ENCODE results near the gene LTBP1. TPM values are rescaled to one million over a fixed set of nuclear protein-coding genes. Genes with fewer than 3 reads are reported as not detected.

Gene LTBP1
- total RNA-seq, 1 experiment from 2014 or later = 11.8 TPM

GRCh38 chr2:33304032-33304864, 357.5 kb downstream of the LTBP1 start:
- Histone ChIP-seq H3K79me2 (ENCODE audit: low read length) (no peaks in the 10 kb centered on the region), H3K9me2 (replicated peaks; ENCODE audit: insufficient read depth, low read length) (no peaks in the 10 kb centered on the region), H3K4me2 (ENCODE audit: low read depth, low read length, poor library complexity, severe bottlenecking) (no peak overlapping the region), H2AFZ (ENCODE audit: low read length) (no peak overlapping the region), H3K9ac (ENCODE audit: low read length) (no peak overlapping the region), H3K27ac (ENCODE audit: low read length) (no peak overlapping the region), H4K20me1 (ENCODE audit: insufficient read depth, low read depth, low read length) (no peaks in the 10 kb centered on the region), H3K36me3 (ENCODE audit: insufficient read depth, low read length) (no peaks in the 10 kb centered on the region), H3K4me1 (ENCODE audit: low read length) (no peaks in the 10 kb centered on the region), H3K4me3 (ENCODE audit: low read length) (no peak overlapping the region), H3K27me3 (ENCODE audit: low read length) (no peaks in the 10 kb centered on the region), H3K9me3 (ENCODE audit: low read length) (no peaks in the 10 kb centered on the region)
- no peak for DNase-seq

GRCh38 chr2:33307659-33308270, 361.0 kb downstream of the LTBP1 start:
- Histone ChIP-seq H3K4me2 (ENCODE audit: low read depth, low read length, poor library complexity, severe bottlenecking) (no peak overlapping the region), H3K4me1 (ENCODE audit: low read length) (no peaks in the 10 kb centered on the region), H3K9me2 (replicated peaks; ENCODE audit: insufficient read depth, low read length) (no peaks in the 10 kb centered on the region), H3K79me2 (ENCODE audit: low read length) (no peaks in the 10 kb centered on the region), H4K20me1 (ENCODE audit: insufficient read depth, low read depth, low read length) (no peaks in the 10 kb centered on the region), H3K27me3 (ENCODE audit: low read length) (no peaks in the 10 kb centered on the region), H2AFZ (ENCODE audit: low read length) (no peak overlapping the region), H3K4me3 (ENCODE audit: low read length) (no peak overlapping the region), H3K36me3 (ENCODE audit: insufficient read depth, low read length) (no peaks in the 10 kb centered on the region), H3K27ac (ENCODE audit: low read length) (no peak overlapping the region), H3K9me3 (ENCODE audit: low read length) (no peaks in the 10 kb centered on the region), H3K9ac (ENCODE audit: low read length) (no peak overlapping the region)
- DNase-seq = no peak

- no peaks in the 10 kb centered on the region for H3K36me3 ChIP-seq (ENCODE audit: insufficient read depth, low read length)
- H3K79me2 ChIP-seq (ENCODE audit: low read length) = no peaks in the 10 kb centered on the region
- no peak overlapping the region for H3K27ac ChIP-seq (ENCODE audit: low read length)
- H3K27me3 ChIP-seq (ENCODE audit: low read length) = no peaks in the 10 kb centered on the region
- DNase-seq = no peak
- H4K20me1 ChIP-seq (ENCODE audit: insufficient read depth, low read depth, low read length) = no peaks in the 10 kb centered on the region
- H2AFZ ChIP-seq (ENCODE audit: low read length) = no peak overlapping the region
- no peak overlapping the region for H3K9ac ChIP-seq (ENCODE audit: low read length)
- H3K4me2 ChIP-seq (ENCODE audit: low read depth, low read length, poor library complexity, severe bottlenecking) = no peak overlapping the region
- no peaks in the 10 kb centered on the region for H3K4me1 ChIP-seq (ENCODE audit: low read length)
- no peak overlapping the region for H3K4me3 ChIP-seq (ENCODE audit: low read length)
- no peaks in the 10 kb centered on the region for H3K9me2 ChIP-seq (replicated peaks; ENCODE audit: insufficient read depth, low read length)
- no peaks in the 10 kb centered on the region for H3K9me3 ChIP-seq (ENCODE audit: low read length)
Observed at GRCh38 chr2:33312355-33312754, 365.6 kb downstream of the LTBP1 start.

- Histone ChIP-seq H3K4me2 (ENCODE audit: low read depth, low read length, poor library complexity, severe bottlenecking) (no peak overlapping the region), H3K4me1 (ENCODE audit: low read length) (no peaks in the 10 kb centered on the region), H3K9me3 (ENCODE audit: low read length) (no peaks in the 10 kb centered on the region), H3K9me2 (replicated peaks; ENCODE audit: insufficient read depth, low read length) (no peaks in the 10 kb centered on the region), H3K4me3 (ENCODE audit: low read length) (no peak overlapping the region), H3K27me3 (ENCODE audit: low read length) (no peaks in the 10 kb centered on the region), H3K36me3 (ENCODE audit: insufficient read depth, low read length) (no peaks in the 10 kb centered on the region), H3K9ac (ENCODE audit: low read length) (no peak overlapping the region), H3K27ac (ENCODE audit: low read length) (no peak overlapping the region), H2AFZ (ENCODE audit: low read length) (no peak overlapping the region), H4K20me1 (ENCODE audit: insufficient read depth, low read depth, low read length) (no peaks in the 10 kb centered on the region), H3K79me2 (ENCODE audit: low read length) (no peaks in the 10 kb centered on the region)
- DNase-seq = no peak
Observed at GRCh38 chr2:33313039-33313438, 366.3 kb downstream of the LTBP1 start.

- H3K36me3 ChIP-seq (ENCODE audit: insufficient read depth, low read length) = no peaks in the 10 kb centered on the region
- no peaks in the 10 kb centered on the region for H3K9me3 ChIP-seq (ENCODE audit: low read length)
- no peaks in the 10 kb centered on the region for H3K4me1 ChIP-seq (ENCODE audit: low read length)
- H4K20me1 ChIP-seq (ENCODE audit: insufficient read depth, low read depth, low read length) = no peaks in the 10 kb centered on the region
- no peak overlapping the region for H3K9ac ChIP-seq (ENCODE audit: low read length)
- H3K9me2 ChIP-seq (replicated peaks; ENCODE audit: insufficient read depth, low read length) = no peaks in the 10 kb centered on the region
- H3K27ac ChIP-seq (ENCODE audit: low read length) = no peak overlapping the region
- no peaks in the 10 kb centered on the region for H3K79me2 ChIP-seq (ENCODE audit: low read length)
- no peak overlapping the region for H3K4me2 ChIP-seq (ENCODE audit: low read depth, low read length, poor library complexity, severe bottlenecking)
- no peaks in the 10 kb centered on the region for H3K27me3 ChIP-seq (ENCODE audit: low read length)
- no peak overlapping the region for H2AFZ ChIP-seq (ENCODE audit: low read length)
- DNase-seq = no peak
- no peak overlapping the region for H3K4me3 ChIP-seq (ENCODE audit: low read length)
Observed at GRCh38 chr2:33314541-33314940, 367.8 kb downstream of the LTBP1 start.

- H3K79me2 ChIP-seq (ENCODE audit: low read length) = no peaks in the 10 kb centered on the region
- H3K36me3 ChIP-seq (ENCODE audit: insufficient read depth, low read length) = no peaks in the 10 kb centered on the region
- H3K27ac ChIP-seq (ENCODE audit: low read length) = no peak overlapping the region
- no peaks in the 10 kb centered on the region for H3K9me2 ChIP-seq (replicated peaks; ENCODE audit: insufficient read depth, low read length)
- no peaks in the 10 kb centered on the region for H3K27me3 ChIP-seq (ENCODE audit: low read length)
- no peak overlapping the region for H3K4me3 ChIP-seq (ENCODE audit: low read length)
- H3K4me1 ChIP-seq (ENCODE audit: low read length) = no peaks in the 10 kb centered on the region
- H3K9ac ChIP-seq (ENCODE audit: low read length) = no peak overlapping the region
- no peaks in the 10 kb centered on the region for H4K20me1 ChIP-seq (ENCODE audit: insufficient read depth, low read depth, low read length)
- no peak overlapping the region for H3K4me2 ChIP-seq (ENCODE audit: low read depth, low read length, poor library complexity, severe bottlenecking)
- DNase-seq = no peak
- H3K9me3 ChIP-seq (ENCODE audit: low read length) = no peaks in the 10 kb centered on the region
- H2AFZ ChIP-seq (ENCODE audit: low read length) = no peak overlapping the region
Observed at GRCh38 chr2:33316328-33316727, 369.6 kb downstream of the LTBP1 start.

GRCh38 chr2:33317369-33318007, 370.7 kb downstream of the LTBP1 start:
- Histone ChIP-seq H3K4me2 (ENCODE audit: low read depth, low read length, poor library complexity, severe bottlenecking) (no peak overlapping the region), H3K9ac (ENCODE audit: low read length) (no peak overlapping the region), H3K79me2 (ENCODE audit: low read length) (no peaks in the 10 kb centered on the region), H3K36me3 (ENCODE audit: insufficient read depth, low read length) (no peaks in the 10 kb centered on the region), H3K27ac (ENCODE audit: low read length) (no peak overlapping the region), H3K4me1 (ENCODE audit: low read length) (peaks cover 7% of the 10 kb centered on the region), H3K9me3 (ENCODE audit: low read length) (no peaks in the 10 kb centered on the region), H4K20me1 (ENCODE audit: insufficient read depth, low read depth, low read length) (no peaks in the 10 kb centered on the region), H2AFZ (ENCODE audit: low read length) (no peak overlapping the region), H3K9me2 (replicated peaks; ENCODE audit: insufficient read depth, low read length) (no peaks in the 10 kb centered on the region), H3K27me3 (ENCODE audit: low read length) (no peaks in the 10 kb centered on the region), H3K4me3 (ENCODE audit: low read length) (no peak overlapping the region)
- DNase-seq = no peak

GRCh38 chr2:33318456-33318855, 371.7 kb downstream of the LTBP1 start:
- Histone ChIP-seq H3K36me3 (ENCODE audit: insufficient read depth, low read length) (no peaks in the 10 kb centered on the region), H3K79me2 (ENCODE audit: low read length) (no peaks in the 10 kb centered on the region), H2AFZ (ENCODE audit: low read length) (no peak overlapping the region), H3K27ac (ENCODE audit: low read length) (no peak overlapping the region), H3K9me3 (ENCODE audit: low read length) (no peaks in the 10 kb centered on the region), H3K9me2 (replicated peaks; ENCODE audit: insufficient read depth, low read length) (no peaks in the 10 kb centered on the region), H3K4me3 (ENCODE audit: low read length) (no peak overlapping the region), H3K27me3 (ENCODE audit: low read length) (no peaks in the 10 kb centered on the region), H3K4me2 (ENCODE audit: low read depth, low read length, poor library complexity, severe bottlenecking) (no peak overlapping the region), H4K20me1 (ENCODE audit: insufficient read depth, low read depth, low read length) (no peaks in the 10 kb centered on the region), H3K9ac (ENCODE audit: low read length) (no peak overlapping the region), H3K4me1 (ENCODE audit: low read length) (peaks cover 12% of the 10 kb centered on the region)
- DNase-seq = no peak
